ENCODE data around the gene MAN2A2.
A peak's percentile ranks its signal among the peaks of the same experiment; 100 is the strongest.

GRCh38 chr15:90895571-90896117, 7.5 kb upstream of the MAN2A2 start:
- TF ChIP-seq CTCF (IDR thresholded peaks at IDR 0.05) = peak in 1 of 6 experiments; percentile 6
- no peak for TF ChIP-seq POLR2A (IDR thresholded peaks at IDR 0.05)

All from Peyer's patch (tissue), 4 donors.